K562 (cell line): Measurements from ENCODE around the gene APP. TPM values are rescaled to one million over a fixed set of nuclear protein-coding genes. Genes with fewer than 3 reads are reported as not detected.

ENCODE experiments used
- ATAC-seq: fragments of 200-7000 bp; cut with Tn5 transposase; 3 replicates; pipeline ENCODE4 v1.9.1; 2020; ENCODE audit warnings: moderate library complexity
- BruUV-seq: library from RNA; stranded (reverse); fragments of 400-500 nt; replicated peaks from 2 replicates; lab custom pipeline; 2021; lab: Mats Ljungman, UMichigan
- CTCF ChIA-PET: fragments of 300-600 bp; formaldehyde crosslinking; extraction: SDS; loops from one replicate; lab custom pipeline; 2021; ENCODE audit warnings: low intra/inter-chr PET ratio; lab: Yijun Ruan, JAX
- POLR2A ChIA-PET: fragments of 300-600, 350-650 bp; sonication (Branson Sonifier 250); formaldehyde crosslinking; extraction: SDS; loops from one replicate; lab custom pipeline; 2021; ENCODE audit warnings: antibody characterized with exemption, inconsistent platforms; lab: Yijun Ruan, JAX
- DNase-seq, 4 experiments: peaks; one replicate each; pipeline versions ENCODE4 v3.0.0 to v3.0.0-alpha.2; 2011 to 2018; ENCODE audit warnings: low spot score in 3 of 4, mixed read lengths in 3 of 4; ENCODE audit errors: extremely low read depth in 1 of 4
- FAIRE-seq: peaks from 2 replicates; lab custom pipeline; 2011; peaks lifted over from hg19 to GRCh38; lab: Jason Lieb, UNC
- H2AFZ ChIP-seq: 2 replicates; pipeline ENCODE4 v1.6.0; 2011; ENCODE audit warnings: low read depth, low read length, control low read depth, inconsistent platforms
- H3K27ac ChIP-seq: fragments of 200-600 bp; 3 replicates; pipeline ENCODE4 v1.8.0; 2011; ENCODE audit warnings: low read depth, mild to moderate bottlenecking, control low read depth, inconsistent platforms, low read length, moderate library complexity, mixed read lengths; ENCODE audit errors: extremely low read depth
- H3K27me3 ChIP-seq, 2 experiments: fragments of 300-600 bp in 1 of 2; 2 replicates in 1 of 2; 3 replicates in 1 of 2; pipeline versions ENCODE4 v1.6.0 to v1.8.0; 2011; ENCODE audit warnings: inconsistent platforms in 2 of 2, low read length in 2 of 2, mild to moderate bottlenecking in 1 of 2, mixed read lengths in 1 of 2, moderate library complexity in 1 of 2; ENCODE audit not compliant: control insufficient read depth in 2 of 2, insufficient read depth in 2 of 2
- H3K36me3 ChIP-seq: fragments of 300-600 bp; 3 replicates; pipeline ENCODE4 v1.8.0; 2011; ENCODE audit warnings: mild to moderate bottlenecking, low read length, inconsistent platforms; ENCODE audit not compliant: control insufficient read depth, insufficient read depth
- H3K4me1 ChIP-seq, 2 experiments: fragments of 200-600 bp in 1 of 2; replicated peaks in 1 of 2; 2 replicates in 1 of 2; 3 replicates in 1 of 2; pipeline versions ENCODE4 v1.5.1 to v1.8.0; 2011; ENCODE audit warnings: inconsistent platforms in 2 of 2, low read length in 2 of 2, mild to moderate bottlenecking in 1 of 2, mixed read lengths in 1 of 2, moderate library complexity in 1 of 2; ENCODE audit not compliant: control insufficient read depth in 2 of 2, insufficient read depth in 2 of 2
- H3K4me2 ChIP-seq: 2 replicates; pipeline ENCODE4 v1.6.1; 2011; ENCODE audit warnings: low read length, control low read depth, inconsistent platforms, mixed read lengths; ENCODE audit not compliant: insufficient read depth
- H3K4me3 ChIP-seq: fragments of 200-600 bp; sonication (generic), shearing (Covaris generic); 2 replicates; pipeline ENCODE4 v1.5.1; 2016; ENCODE audit warnings: control low read depth, inconsistent platforms
- H3K79me2 ChIP-seq: fragments of 200-600 bp; 3 replicates; pipeline ENCODE4 v1.8.0; 2011; ENCODE audit warnings: low read length, inconsistent platforms; ENCODE audit not compliant: control insufficient read depth, insufficient read depth
- H3K9ac ChIP-seq, 2 experiments: 2 replicates each; pipeline versions ENCODE4 v1.6.0 to v1.6.1; 2011; ENCODE audit warnings: low read depth in 2 of 2, low read length in 2 of 2, control low read depth in 1 of 2, inconsistent platforms in 1 of 2, mild to moderate bottlenecking in 1 of 2, mixed read lengths in 1 of 2; ENCODE audit not compliant: insufficient read depth in 1 of 2
- H3K9me1 ChIP-seq: one replicate; pipeline ENCODE4 v1.6.0; 2011; ENCODE audit warnings: inconsistent platforms, mild to moderate bottlenecking, low read length, moderate library complexity; ENCODE audit not compliant: control insufficient read depth, insufficient read depth
- H3K9me3 ChIP-seq: replicated peaks from 2 replicates; pipeline ENCODE4 v1.5.1; 2011; ENCODE audit warnings: low read depth, low read length, inconsistent platforms; ENCODE audit not compliant: control insufficient read depth, insufficient read depth
- H4K20me1 ChIP-seq: replicated peaks from 2 replicates; pipeline ENCODE4 v1.6.1; 2011; ENCODE audit warnings: low read length, inconsistent platforms, mixed read lengths; ENCODE audit not compliant: control insufficient read depth, insufficient read depth
- PHF20 ChIP-seq: fragments of 450-650 bp; IDR thresholded peaks from 2 replicates; pipeline ENCODE4 v1.6.1; 2018; ENCODE audit not compliant: partially characterized antibody
- TBL1XR1 ChIP-seq, 2 experiments: IDR thresholded peaks; 2 replicates each; pipeline ENCODE4 v1.6.1; 2012; ENCODE audit warnings: improper control_type of control experiment in 2 of 2, low read length in 2 of 2, mild to moderate bottlenecking in 1 of 2
- ZKSCAN8 ChIP-seq: fragments of 200-800 bp; sonication (Bioruptor generic); IDR thresholded peaks from 2 replicates; pipeline ENCODE4 v1.6.1; 2016; ENCODE audit warnings: missing genetic modification characterization, missing compliant biosample characterization
- ZNF23 ChIP-seq: fragments of 250-450 bp; sonication (Bioruptor Pico); IDR thresholded peaks from 2 replicates; pipeline ENCODE4 v1.4.0; 2020; ENCODE audit warnings: mild to moderate bottlenecking
- ZNF586 ChIP-seq: fragments of 450-650 bp; formaldehyde crosslinking; conservative IDR thresholded peaks from 2 replicates; pipeline ENCODE4 v1.4.0; 2020; ENCODE audit warnings: mild to moderate bottlenecking, moderate library complexity
- ZNF780A ChIP-seq: fragments of 250-450 bp; sonication (Bioruptor Pico); IDR thresholded peaks from 2 replicates; pipeline ENCODE4 v1.5.0; 2021; ENCODE audit warnings: mild to moderate bottlenecking
- WGBS: fragments of 100-300 bp; shearing (Covaris generic); methylation state at CpG from one replicate; pipeline ENCODE4 v1.1.6; 2016; ENCODE audit warnings: low coverage, mixed read lengths; ENCODE audit not compliant: insufficient coverage; ENCODE audit errors: missing lambda C conversion rate; 5-methylcytosine and 5-hydroxymethylcytosine counted together
- in situ Hi-C: fragments of 300-500 bp; cut with MboI; formaldehyde crosslinking; loops from 4 replicates; pipeline ENCODE4 v1.15.0; 2018; ENCODE audit warnings: inconsistent platforms, mixed read lengths
- intact Hi-C: fragments of 100-400 bp; cut with micrococcal nuclease; formaldehyde crosslinking; loops from 2 replicates; pipeline ENCODE4 v1.14.2; 2022
- polyA plus RNA-seq, 8 experiments: library from polyadenylated mRNA; depleted of rRNA in 4 of 8; stranded (reverse) in 5 of 8; unstranded in 3 of 8; fragments of >200 nt; fragmentation: Nextera tagmentation in 2 of 8; fragmentation: Illumina TruSeq in 1 of 8; extraction: Ambion mirVana in 2 of 8; extraction: Trizol in 1 of 8; gene quantifications; 2 replicates each; pipeline versions ENCODE4 v1.2.1 to v1.2.3, GENCODE V29; 2011 to 2014; ENCODE audit warnings: inconsistent platforms in 1 of 8, missing spikeins in 1 of 8
- total RNA-seq, 7 experiments: library from RNA; depleted of rRNA in 6 of 7; stranded (reverse); fragments of >200 nt in 6 of 7; fragmentation: Illumina TruSeq in 2 of 7; extraction: Trizol in 2 of 7; gene quantifications; 2 replicates each; pipeline versions ENCODE4 v1.2.1 to v1.2.3, GENCODE V29; 2011 to 2021; ENCODE audit warnings: low replicate concordance in 1 of 7

The APP gene
- total and polyA plus RNA-seq, 9 of the 15 experiments (the other 6 are each of a cell fraction or from before 2014, with no cell fraction given) = 0.01 to 1.5 (median 0.16) TPM; not detected in 5

- BruUV-seq = no TSS peak
- WGBS = 0% methylated on average over 3 of the region's 3 CpGs
- no peak overlapping the region for H2AFZ ChIP-seq
- ATAC-seq (no peak), FAIRE-seq (no peak), DNase-seq (no peak)
- no peak overlapping the region for H3K9ac ChIP-seq
- intact Hi-C loops = loop anchor here (1.0 to 10.0 kb wide), 3 partner anchors 60 to 254 kb away; no protein-coding TSS in a partner anchor
- TF ChIP-seq ZKSCAN8 (CRISPR knock-in tag) = no peak
- TF ChIP-seq ZNF586 = no peak
- TF ChIP-seq ZNF780A (CRISPR knock-in tag) = no peak
- TF ChIP-seq TBL1XR1 (IDR thresholded peaks at IDR 0.05; ENCODE audit: low read length in 2 of 2) = no peak
- no peak for TF ChIP-seq PHF20
- TF ChIP-seq ZNF23 (CRISPR knock-in tag) = no peak
- H3K36me3 ChIP-seq = no peaks in the 10 kb centered on the region
- no peaks in the 10 kb centered on the region for H3K9me3 ChIP-seq
- no peaks in the 10 kb centered on the region; a peak in 1 of 5 replicates for H3K27me3 ChIP-seq
- no peaks in the 10 kb centered on the region for H3K79me2 ChIP-seq
- POLR2A ChIA-PET = interaction anchor here (0.7 kb wide), 1 partner anchor 11 kb away, joined by 3 read pairs; no protein-coding TSS in a partner anchor
- CTCF ChIA-PET = interaction anchor here (1.1 to 2.8 kb wide), 2 partner anchors 60 to 254 kb away, joined by 3 to 20 read pairs; partner anchors contain the start of gene MRPL39
- H3K4me2 ChIP-seq = no peak overlapping the region
- in situ Hi-C loops = loop anchor here (5.0 kb wide), 1 partner anchor 255 kb away; the partner anchor contains the start of gene MRPL39
- H3K4me3 ChIP-seq = no peak overlapping the region
- no peaks in the 10 kb centered on the region for H4K20me1 ChIP-seq
- no peaks in the 10 kb centered on the region for H3K9me1 ChIP-seq
- no peak overlapping the region for H3K27ac ChIP-seq
- no peaks in the 10 kb centered on the region for H3K4me1 ChIP-seq
Measured at GRCh38 chr21:25862112-25862511, 308.5 kb downstream of the APP start.
